Upper lobe of left lung (tissue), 4 donors: ENCODE results near the gene APOB.

Experiments
- CTCF ChIP-seq, 6 experiments: fragments of 450-650 bp in 4 of 6; fragments of 200-600 bp in 2 of 6; sonication (generic) in 2 of 6; IDR thresholded peaks; one replicate each; pipeline ENCODE4 v1.5.1; 2016 to 2019; ENCODE audit warnings: antibody characterized with exemption in 6 of 6
- POLR2A ChIP-seq, 4 donors: fragments of 450-650 bp; IDR thresholded peaks; one replicate each; pipeline ENCODE4 v1.5.1; 2016 to 2017; ENCODE audit warnings: antibody characterized with exemption in 4 of 4, mild to moderate bottlenecking in 2 of 4
- POLR2AphosphoS5 ChIP-seq, 2 donors: sonication (generic); formaldehyde crosslinking; IDR thresholded peaks; one replicate each; pipeline ENCODE4 v1.5.1; 2017; ENCODE audit warnings: antibody characterized with exemption in 2 of 2

DNA sequence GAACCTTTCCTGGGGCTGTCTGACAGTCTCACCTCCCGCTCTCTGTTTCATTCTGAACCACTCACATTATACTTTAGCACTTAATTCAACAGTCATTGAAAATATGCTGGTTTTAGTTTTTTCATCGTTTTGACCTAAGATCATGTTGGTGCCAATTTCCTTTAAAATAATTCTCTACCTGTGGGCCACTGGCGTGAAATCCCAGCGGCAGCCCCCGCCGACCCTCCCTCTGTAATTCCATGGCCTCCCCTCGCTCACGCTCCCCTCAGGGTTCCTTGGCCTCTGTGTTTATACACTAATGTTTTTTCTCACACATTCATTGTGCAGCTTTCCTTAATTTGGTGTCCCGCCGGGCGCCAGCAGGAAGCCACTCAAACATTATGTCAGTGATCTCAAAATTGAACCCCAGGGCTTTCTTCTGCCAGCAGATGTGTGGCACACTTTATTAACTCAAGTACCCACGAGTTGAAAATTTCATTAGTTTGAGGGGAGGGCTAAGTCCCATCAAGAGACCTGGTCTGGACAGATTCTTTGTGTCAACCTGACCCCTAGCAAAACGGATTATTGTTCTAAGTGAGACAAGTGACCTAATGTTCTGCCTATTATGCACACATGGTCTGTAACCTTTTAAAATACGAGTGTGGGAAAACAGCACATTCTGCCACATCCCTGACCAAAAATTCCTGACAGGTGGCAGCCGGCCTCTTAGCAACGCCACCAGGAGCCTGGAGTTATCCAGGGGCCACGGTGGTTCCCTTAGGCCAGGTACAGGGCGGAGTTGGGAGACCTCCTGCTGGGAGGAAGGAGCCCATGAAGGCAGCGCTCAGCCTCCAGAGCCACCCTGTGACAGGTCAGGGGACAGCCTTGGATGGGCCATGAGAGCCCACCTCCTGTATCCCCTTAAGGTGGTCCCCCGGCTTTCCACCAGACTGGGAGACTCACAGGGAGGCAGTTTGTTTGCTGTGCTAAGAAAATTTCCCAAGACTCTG lies 53.1 kb downstream of the APOB start:
- TF ChIP-seq POLR2A (IDR thresholded peaks at IDR 0.05) (no peak), CTCF (IDR thresholded peaks at IDR 0.05) (no peak), POLR2AphosphoS5 (IDR thresholded peaks at IDR 0.05) (no peak)
